Activated T-helper 17 cell treated with anti-CD3 and anti-CD28 coated beads, Interleukin-2, amount 50 U/mL, for 72 hours (primary cell): ENCODE data around the gene FAM184A. TPM values are rescaled to one million over a fixed set of nuclear protein-coding genes. Genes with fewer than 3 reads are reported as not detected.

Source experiments
- ATAC-seq: fragments of 150-1000 bp; cut with Tn5 transposase; replicated peaks from 2 replicates; pipeline ENCODE4 v1.10.0; 2021; ENCODE audit warnings: mild to moderate bottlenecking, moderate library complexity
- H3K27ac Mint-ChIP-seq: one replicate; pipeline ENCODE4 v1.8.0; 2022; ENCODE audit warnings: mixed read lengths
- H3K27me3 Mint-ChIP-seq: one replicate; pipeline ENCODE4 v1.8.0; 2022; ENCODE audit warnings: mixed read lengths
- H3K36me3 Mint-ChIP-seq: one replicate; pipeline ENCODE4 v1.8.0; 2022; ENCODE audit warnings: low read depth, mild to moderate bottlenecking, mixed read lengths
- H3K4me1 Mint-ChIP-seq: one replicate; pipeline ENCODE4 v1.8.0; 2022; ENCODE audit warnings: mixed read lengths
- H3K4me3 Mint-ChIP-seq: one replicate; pipeline ENCODE4 v1.8.0; 2022; ENCODE audit warnings: mild to moderate bottlenecking, mixed read lengths
- H3K9me3 Mint-ChIP-seq: one replicate; pipeline ENCODE4 v1.8.0; 2022; ENCODE audit warnings: mixed read lengths
- total RNA-seq, 2 donors: library from RNA; stranded (reverse); gene quantifications; one replicate each; pipeline ENCODE4 v1.2.3, GENCODE V29; 2022

The FAM184A gene
- total RNA-seq, 2 donors from 2014 or later, result 9.5 to 10.6 TPM

- Mint-ChIP-seq H3K27ac (no peak overlapping the region), H3K4me1 (peaks cover under 1% of the 10 kb centered on the region), H3K9me3 (no peaks in the 10 kb centered on the region), H3K36me3 (no peaks in the 10 kb centered on the region), H3K27me3 (no peaks in the 10 kb centered on the region), H3K4me3 (no peak overlapping the region)
- no peak for ATAC-seq
Measured at GRCh38 chr6:118993358-118993757, 85.1 kb downstream of the FAM184A start.

- Mint-ChIP-seq H3K27me3 (no peaks in the 10 kb centered on the region), H3K36me3 (no peaks in the 10 kb centered on the region), H3K4me3 (no peak overlapping the region), H3K4me1 (no peaks in the 10 kb centered on the region), H3K9me3 (no peaks in the 10 kb centered on the region), H3K27ac (no peak overlapping the region)
- no peak for ATAC-seq
Measured at GRCh38 chr6:118992186-118992795, 86.2 kb downstream of the FAM184A start.

- Mint-ChIP-seq H3K36me3 (no peaks in the 10 kb centered on the region), H3K27ac (no peak overlapping the region), H3K4me3 (no peak overlapping the region), H3K9me3 (no peaks in the 10 kb centered on the region), H3K27me3 (no peaks in the 10 kb centered on the region), H3K4me1 (no peaks in the 10 kb centered on the region)
- peak; percentile 47 for ATAC-seq
Measured at GRCh38 chr6:118986312-118986711, 92.2 kb downstream of the FAM184A start.

- H3K27me3 Mint-ChIP-seq, result no peaks in the 10 kb centered on the region
- no peaks in the 10 kb centered on the region for H3K9me3 Mint-ChIP-seq
- H3K4me3 Mint-ChIP-seq, result no peak overlapping the region
- ATAC-seq, result no peak
- H3K36me3 Mint-ChIP-seq, result peaks cover under 1% of the 10 kb centered on the region
- H3K27ac Mint-ChIP-seq, result no peak overlapping the region
- no peaks in the 10 kb centered on the region for H3K4me1 Mint-ChIP-seq
Measured at GRCh38 chr6:118985123-118985830, 93.2 kb downstream of the FAM184A start.

GRCh38 chr6:118984342-118984741 lies 94.1 kb downstream of the FAM184A start:
- no peak overlapping the region for H3K27ac Mint-ChIP-seq
- H3K36me3 Mint-ChIP-seq, result peaks cover 9% of the 10 kb centered on the region
- H3K4me1 Mint-ChIP-seq, result no peaks in the 10 kb centered on the region
- ATAC-seq, result no peak
- H3K4me3 Mint-ChIP-seq, result no peak overlapping the region
- H3K9me3 Mint-ChIP-seq, result no peaks in the 10 kb centered on the region
- no peaks in the 10 kb centered on the region for H3K27me3 Mint-ChIP-seq

GRCh38 chr6:118982575-118982911 lies 95.9 kb downstream of the FAM184A start:
- no peak overlapping the region for H3K27ac Mint-ChIP-seq
- no peaks in the 10 kb centered on the region for H3K4me1 Mint-ChIP-seq
- no peak overlapping the region for H3K4me3 Mint-ChIP-seq
- no peaks in the 10 kb centered on the region for H3K9me3 Mint-ChIP-seq
- no peak for ATAC-seq
- H3K27me3 Mint-ChIP-seq, result no peaks in the 10 kb centered on the region
- peaks cover 22% of the 10 kb centered on the region for H3K36me3 Mint-ChIP-seq

GRCh38 chr6:118981884-118982574 lies 96.4 kb downstream of the FAM184A start:
- Mint-ChIP-seq H3K36me3 (peaks cover 22% of the 10 kb centered on the region), H3K27ac (no peak overlapping the region), H3K4me1 (no peaks in the 10 kb centered on the region), H3K9me3 (no peaks in the 10 kb centered on the region), H3K27me3 (no peaks in the 10 kb centered on the region), H3K4me3 (no peak overlapping the region)
- no peak for ATAC-seq

- no peaks in the 10 kb centered on the region for H3K27me3 Mint-ChIP-seq
- ATAC-seq, result no peak
- H3K27ac Mint-ChIP-seq, result no peak overlapping the region
- no peak overlapping the region for H3K4me3 Mint-ChIP-seq
- H3K4me1 Mint-ChIP-seq, result no peaks in the 10 kb centered on the region
- peaks cover 25% of the 10 kb centered on the region for H3K36me3 Mint-ChIP-seq
- no peaks in the 10 kb centered on the region for H3K9me3 Mint-ChIP-seq
Measured at GRCh38 chr6:118980063-118980462, 98.4 kb downstream of the FAM184A start.

- Mint-ChIP-seq H3K36me3 (peaks cover 23% of the 10 kb centered on the region), H3K27ac (no peak overlapping the region), H3K4me3 (no peak overlapping the region), H3K4me1 (no peaks in the 10 kb centered on the region), H3K27me3 (no peaks in the 10 kb centered on the region), H3K9me3 (no peaks in the 10 kb centered on the region)
- ATAC-seq, result no peak
Measured at GRCh38 chr6:118974790-118975189, 103.7 kb downstream of the FAM184A start.

GRCh38 chr6:118971682-118972081 lies 106.8 kb downstream of the FAM184A start:
- no peak for ATAC-seq
- Mint-ChIP-seq H3K9me3 (no peaks in the 10 kb centered on the region), H3K36me3 (peaks cover 6% of the 10 kb centered on the region), H3K4me1 (no peaks in the 10 kb centered on the region), H3K4me3 (no peak overlapping the region), H3K27me3 (no peaks in the 10 kb centered on the region), H3K27ac (no peak overlapping the region)

GRCh38 chr6:118970866-118971265 lies 107.6 kb downstream of the FAM184A start:
- H3K4me1 Mint-ChIP-seq, result no peaks in the 10 kb centered on the region
- H3K4me3 Mint-ChIP-seq, result no peak overlapping the region
- no peak overlapping the region for H3K27ac Mint-ChIP-seq
- no peaks in the 10 kb centered on the region for H3K9me3 Mint-ChIP-seq
- no peaks in the 10 kb centered on the region for H3K27me3 Mint-ChIP-seq
- H3K36me3 Mint-ChIP-seq, result peaks cover 6% of the 10 kb centered on the region
- no peak for ATAC-seq

GRCh38 chr6:118968416-118968815 lies 110.0 kb downstream of the FAM184A start:
- Mint-ChIP-seq H3K27me3 (no peaks in the 10 kb centered on the region), H3K27ac (no peak overlapping the region), H3K36me3 (no peaks in the 10 kb centered on the region), H3K9me3 (no peaks in the 10 kb centered on the region), H3K4me3 (no peak overlapping the region), H3K4me1 (no peaks in the 10 kb centered on the region)
- ATAC-seq, result no peak

GRCh38 chr6:118967239-118967638 lies 111.2 kb downstream of the FAM184A start:
- no peaks in the 10 kb centered on the region for H3K36me3 Mint-ChIP-seq
- ATAC-seq, result no peak
- no peak overlapping the region for H3K4me3 Mint-ChIP-seq
- no peaks in the 10 kb centered on the region for H3K9me3 Mint-ChIP-seq
- no peaks in the 10 kb centered on the region for H3K27me3 Mint-ChIP-seq
- H3K4me1 Mint-ChIP-seq, result no peaks in the 10 kb centered on the region
- no peak overlapping the region for H3K27ac Mint-ChIP-seq

- Mint-ChIP-seq H3K4me3 (no peak overlapping the region), H3K9me3 (no peaks in the 10 kb centered on the region), H3K36me3 (no peaks in the 10 kb centered on the region), H3K4me1 (no peaks in the 10 kb centered on the region), H3K27me3 (no peaks in the 10 kb centered on the region), H3K27ac (no peak overlapping the region)
- ATAC-seq, result no peak
Measured at GRCh38 chr6:118965843-118966370, 112.6 kb downstream of the FAM184A start.

- Mint-ChIP-seq H3K36me3 (no peaks in the 10 kb centered on the region), H3K27me3 (no peaks in the 10 kb centered on the region), H3K9me3 (no peaks in the 10 kb centered on the region), H3K4me1 (no peaks in the 10 kb centered on the region), H3K27ac (no peak overlapping the region), H3K4me3 (no peak overlapping the region)
- no peak for ATAC-seq
Measured at GRCh38 chr6:118965371-118965770, 113.1 kb downstream of the FAM184A start.
